OCI-LY7 (cell line): ENCODE results near the gene ERN1.

Experiments used
- EZH2phosphoT487 ChIP-seq: fragments of 200-600 bp; sonication (generic); IDR thresholded peaks from 2 replicates; pipeline ENCODE4 v1.6.1; 2018; ENCODE audit warnings: low read depth, borderline replicate concordance, mild to moderate bottlenecking, mixed run types, antibody characterized with exemption, low read length, moderate library complexity, mixed read lengths
- TF ChIP-seq, protein P1 (sequence below): fragments of 200-600 bp; sonication (generic); conservative IDR thresholded peaks from 2 replicates; pipeline ENCODE4 v1.5.1; 2014; ENCODE audit warnings: mild to moderate bottlenecking, antibody characterized with exemption, low read length, moderate library complexity, mixed read lengths

DNA sequence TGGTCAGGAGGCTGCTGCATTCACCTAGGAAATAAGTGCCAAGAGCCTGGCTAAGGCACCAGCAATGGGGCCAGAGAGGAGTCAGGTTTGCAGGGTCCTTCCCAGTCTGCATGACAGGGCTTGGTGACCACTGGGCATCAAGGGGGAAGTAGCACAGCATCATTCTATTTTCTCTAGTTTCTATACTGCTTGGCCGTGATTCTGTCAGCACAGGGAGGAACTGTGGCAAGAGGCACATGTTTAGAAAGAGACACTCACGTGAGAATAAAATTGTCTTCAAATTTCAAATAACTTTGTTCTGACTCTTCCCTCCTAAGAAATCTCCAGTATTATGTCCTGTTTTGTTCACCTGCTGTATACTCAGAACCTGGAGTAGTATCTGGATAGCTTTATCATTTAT lies 37.8 kb downstream of the ERN1 start:
- TF ChIP-seq, protein P1, sequence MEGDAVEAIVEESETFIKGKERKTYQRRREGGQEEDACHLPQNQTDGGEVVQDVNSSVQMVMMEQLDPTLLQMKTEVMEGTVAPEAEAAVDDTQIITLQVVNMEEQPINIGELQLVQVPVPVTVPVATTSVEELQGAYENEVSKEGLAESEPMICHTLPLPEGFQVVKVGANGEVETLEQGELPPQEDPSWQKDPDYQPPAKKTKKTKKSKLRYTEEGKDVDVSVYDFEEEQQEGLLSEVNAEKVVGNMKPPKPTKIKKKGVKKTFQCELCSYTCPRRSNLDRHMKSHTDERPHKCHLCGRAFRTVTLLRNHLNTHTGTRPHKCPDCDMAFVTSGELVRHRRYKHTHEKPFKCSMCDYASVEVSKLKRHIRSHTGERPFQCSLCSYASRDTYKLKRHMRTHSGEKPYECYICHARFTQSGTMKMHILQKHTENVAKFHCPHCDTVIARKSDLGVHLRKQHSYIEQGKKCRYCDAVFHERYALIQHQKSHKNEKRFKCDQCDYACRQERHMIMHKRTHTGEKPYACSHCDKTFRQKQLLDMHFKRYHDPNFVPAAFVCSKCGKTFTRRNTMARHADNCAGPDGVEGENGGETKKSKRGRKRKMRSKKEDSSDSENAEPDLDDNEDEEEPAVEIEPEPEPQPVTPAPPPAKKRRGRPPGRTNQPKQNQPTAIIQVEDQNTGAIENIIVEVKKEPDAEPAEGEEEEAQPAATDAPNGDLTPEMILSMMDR: no peak
- no peak for TF ChIP-seq EZH2phosphoT487
